Skin epidermis (tissue), 12 donors: ENCODE results near the gene HYOU1.

ENCODE experiments used
- H3K27ac ChIP-seq, 21 experiments: fragments of 200-600 bp; sonication (generic) in 11 of 21; one replicate each; pipeline ENCODE4 v1.5.0; 2020; ENCODE audit warnings: mild to moderate bottlenecking in 3 of 21, inconsistent platforms in 2 of 21, moderate library complexity in 2 of 21
- H3K4me3 ChIP-seq, 7 experiments: fragments of 200-600 bp; sonication (generic) in 2 of 7; one replicate each; pipeline ENCODE4 v1.5.0; 2020; ENCODE audit warnings: inconsistent platforms in 2 of 7, mild to moderate bottlenecking in 2 of 7, moderate library complexity in 1 of 7

The HYOU1 gene

DNA sequence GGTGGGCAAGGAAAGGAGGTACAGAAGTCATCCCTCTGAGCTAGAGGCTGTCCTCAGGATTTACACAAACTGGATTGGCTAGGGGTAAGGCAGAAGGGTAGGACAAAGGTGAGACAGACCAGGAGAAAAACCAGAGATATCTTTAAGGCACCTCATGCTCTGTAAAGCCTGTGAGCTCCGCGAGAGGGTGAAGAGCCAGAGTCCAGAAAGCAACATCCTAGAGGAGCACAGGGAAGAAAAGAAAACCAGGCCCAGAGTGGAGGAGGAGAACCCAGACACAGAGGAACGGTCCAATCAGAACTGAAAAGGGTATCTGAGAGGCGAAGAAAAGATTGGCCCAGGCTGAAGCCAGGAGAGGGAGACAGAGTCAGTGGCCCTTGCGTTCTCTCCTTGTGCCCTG, 31.5 kb downstream of the HYOU1 start:
- Histone ChIP-seq H3K4me3 (no peak overlapping the region), H3K27ac (peak overlapping the region in 2 of 21 experiments; percentile 7 to 27)

DNA sequence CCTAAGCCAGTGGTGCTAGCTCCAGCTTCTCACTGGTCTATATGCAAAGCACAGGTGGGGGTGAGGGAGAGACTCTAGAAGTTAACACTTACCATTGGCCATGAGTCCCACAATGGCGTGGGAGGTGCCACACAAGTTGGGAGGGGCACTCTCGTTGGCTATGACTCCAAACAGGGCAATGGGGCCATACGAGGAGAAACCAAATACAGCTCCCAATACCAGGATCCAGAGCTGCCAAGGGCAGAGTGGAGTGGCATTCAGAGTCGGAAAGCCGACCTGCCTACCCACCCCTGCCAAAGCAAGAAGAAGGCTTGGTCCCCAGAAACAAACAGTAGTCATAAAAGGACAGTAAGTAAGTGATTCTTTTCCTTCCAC, 31.9 kb downstream of the HYOU1 start:
- H3K27ac ChIP-seq = peak overlapping the region in 5 of 21 experiments; percentile 0 to 52 (median 23)
- no peak overlapping the region for H3K4me3 ChIP-seq

GRCh38 chr11:119024430-119025098, 32.4 kb downstream of the HYOU1 start:
- H3K27ac ChIP-seq = peak overlapping the region in 6 of 21 experiments; percentile 0 to 52 (median 14)
- H3K4me3 ChIP-seq = no peak overlapping the region

DNA sequence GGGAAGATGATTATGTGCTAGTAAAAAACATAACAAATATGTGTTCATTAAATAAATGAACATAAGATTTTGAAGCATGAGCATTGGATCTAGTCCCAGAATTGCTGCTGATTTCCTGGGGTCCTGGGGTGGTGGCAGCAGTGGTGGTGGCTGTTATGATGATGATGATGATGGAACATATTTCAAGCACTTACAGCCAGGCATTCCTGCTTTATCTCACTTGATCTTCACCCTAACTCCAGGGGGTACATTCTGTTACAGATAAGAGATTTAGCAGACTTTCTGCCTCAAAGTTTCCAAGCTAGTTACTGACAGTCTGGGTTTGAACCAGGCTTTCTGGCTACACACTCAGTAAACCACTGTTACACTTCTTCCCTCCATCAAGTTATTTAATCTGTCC, 33.3 kb downstream of the HYOU1 start:
- no peak overlapping the region for H3K4me3 ChIP-seq
- H3K27ac ChIP-seq = no peak overlapping the region

DNA sequence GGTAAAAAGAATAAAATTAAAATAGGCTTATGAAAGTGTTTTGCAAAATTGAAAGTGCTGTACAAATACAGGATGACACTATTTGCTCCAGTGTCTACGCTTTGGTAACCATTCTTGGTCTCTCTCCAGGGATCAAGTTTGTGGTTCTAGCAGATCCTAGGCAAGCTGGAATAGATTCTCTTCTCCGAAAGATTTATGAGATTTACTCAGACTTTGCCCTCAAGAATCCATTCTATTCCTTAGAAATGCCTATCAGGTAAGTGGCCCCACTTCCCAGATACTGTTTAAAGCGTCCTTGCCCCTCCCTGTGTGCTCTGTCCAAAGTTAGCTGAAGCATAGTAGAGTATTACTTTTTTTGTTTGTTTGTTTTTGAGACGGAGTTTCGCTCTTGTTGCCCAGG, 35.4 kb downstream of the HYOU1 start:
- H3K4me3 ChIP-seq = no peak overlapping the region
- H3K27ac ChIP-seq = no peak overlapping the region

- H3K27ac ChIP-seq = peak overlapping the region in 3 of 21 experiments; percentile 94
- H3K4me3 ChIP-seq = peak overlapping the region in 4 of 7 experiments; percentile 76 to 93 (median 84)
These were observed 37.0 kb downstream of the HYOU1 start for GRCh38 chr11:119019996-119020395.

DNA sequence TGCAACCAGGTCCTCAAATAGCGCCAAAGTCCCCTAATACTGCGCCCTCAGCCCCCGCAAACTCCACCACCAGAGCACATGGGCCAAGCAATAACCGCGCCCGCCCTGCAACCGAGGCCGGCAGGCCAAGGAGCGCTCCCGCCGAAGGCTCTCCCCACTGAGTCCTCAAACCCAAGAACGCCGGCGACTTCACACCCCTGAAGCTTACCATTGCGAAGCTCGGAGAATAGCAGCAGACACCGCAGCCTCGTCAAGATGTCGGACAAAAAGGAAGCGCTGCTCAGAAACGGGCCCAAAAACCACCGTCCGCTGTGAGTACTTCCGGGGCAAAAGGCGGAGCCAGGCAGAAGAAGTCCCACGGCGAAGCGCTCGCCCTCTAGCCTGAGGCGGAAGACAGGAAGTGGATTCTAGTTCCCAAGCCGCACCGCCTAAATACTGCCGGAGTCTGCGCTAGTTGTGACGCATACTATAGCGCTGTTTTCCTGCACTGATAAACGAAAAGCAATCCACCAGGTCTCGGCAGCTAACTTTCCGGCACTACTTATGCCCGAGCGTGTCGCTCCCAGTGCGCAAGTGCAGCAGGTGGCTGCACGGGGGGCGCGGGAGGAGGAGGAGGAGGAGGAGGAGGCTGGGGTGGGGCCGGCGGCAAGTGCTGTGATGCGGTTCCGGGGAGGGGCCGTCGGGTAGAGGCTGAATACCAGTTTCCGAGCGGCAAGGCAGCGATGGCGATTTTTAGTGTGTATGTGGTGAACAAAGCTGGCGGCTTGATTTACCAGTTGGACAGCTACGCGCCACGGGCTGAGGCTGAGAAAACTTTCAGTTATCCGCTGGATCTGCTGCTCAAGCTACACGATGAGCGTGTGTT, 38.7 kb downstream of the HYOU1 start, which contains the start of the genes RPS25 and TRAPPC4:
RPS25 (minus strand) TSS at position 270 of the 865 bp plus-strand sequence; CDS start at position 211, 59 bp downstream.
TRAPPC4 (plus strand) TSS at position 693 of the 865 bp plus-strand sequence; CDS start at position 723, 30 bp downstream.
- peak within 1 kb of the TSS; percentile 64 to 93 (median 82) for H3K4me3 ChIP-seq
- H3K27ac ChIP-seq = peak within 1 kb of the TSS; percentile 18 to 96 (median 93)

DNA sequence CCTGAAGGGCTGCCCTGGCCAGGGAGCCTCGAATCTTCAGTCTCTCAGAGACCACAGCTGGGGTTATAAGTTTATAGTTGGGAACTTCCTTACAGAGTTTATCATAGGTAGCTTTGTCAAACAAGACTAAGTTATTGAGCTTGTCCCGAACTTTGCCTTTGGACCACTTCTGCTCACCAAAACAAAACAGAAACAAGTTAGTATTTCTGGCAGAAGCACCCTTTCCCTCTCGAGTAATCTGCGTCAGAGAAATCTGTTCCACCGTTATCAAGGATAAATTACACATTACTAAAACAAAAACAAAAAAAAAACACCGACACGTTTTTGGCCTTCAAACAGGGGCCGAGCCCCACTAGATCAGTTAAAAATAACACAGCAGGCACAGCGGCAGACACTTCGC, 39.6 kb downstream of the HYOU1 start:
- H3K4me3 ChIP-seq = peak overlapping the region; percentile 64 to 93 (median 82)

DNA sequence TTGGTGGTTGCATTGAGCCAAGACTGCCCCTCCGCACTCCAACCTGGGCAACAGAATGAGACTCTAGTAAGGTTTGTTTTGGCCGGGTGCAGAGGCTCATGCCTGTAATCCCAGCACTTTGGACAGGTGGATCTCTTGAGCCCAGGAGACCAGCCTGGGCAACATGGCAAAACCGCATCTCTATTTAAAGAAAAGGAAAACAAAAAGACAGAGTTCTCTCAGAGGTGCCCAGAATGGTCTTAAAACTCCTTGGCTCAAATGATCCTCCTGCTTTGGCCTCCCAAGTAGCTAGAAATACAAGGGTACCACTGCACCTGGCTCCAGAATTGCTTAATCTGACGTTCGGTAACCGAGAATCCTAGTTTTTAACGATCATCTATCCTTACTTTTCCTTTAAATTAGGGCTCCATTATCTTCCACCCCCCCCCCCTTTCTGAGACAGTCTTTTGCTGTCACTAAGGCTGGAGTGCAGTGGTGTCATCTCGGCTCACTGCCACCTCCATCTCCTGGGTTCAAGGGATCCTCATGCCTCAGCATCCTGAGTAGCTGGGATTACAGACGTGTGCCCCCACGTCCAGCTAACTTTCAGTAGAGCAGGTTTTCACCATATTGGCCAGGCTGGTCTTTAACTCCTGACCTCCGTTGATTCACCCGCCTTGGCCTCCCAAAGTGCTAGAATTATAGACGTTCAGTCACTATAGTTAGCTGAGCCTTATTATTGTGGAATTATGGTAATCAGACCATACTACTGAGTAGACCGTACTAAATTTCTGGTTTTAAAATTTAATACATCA, 40.6 kb downstream of the HYOU1 start:
- peak overlapping the region in 6 of 21 experiments; percentile 21 to 95 (median 94) for H3K27ac ChIP-seq

More for the DNA sequence above, 39.6 kb downstream of the HYOU1 start:
- H3K27ac ChIP-seq = peak overlapping the region in 20 of 21 experiments; percentile 83 to 96 (median 93)

DNA sequence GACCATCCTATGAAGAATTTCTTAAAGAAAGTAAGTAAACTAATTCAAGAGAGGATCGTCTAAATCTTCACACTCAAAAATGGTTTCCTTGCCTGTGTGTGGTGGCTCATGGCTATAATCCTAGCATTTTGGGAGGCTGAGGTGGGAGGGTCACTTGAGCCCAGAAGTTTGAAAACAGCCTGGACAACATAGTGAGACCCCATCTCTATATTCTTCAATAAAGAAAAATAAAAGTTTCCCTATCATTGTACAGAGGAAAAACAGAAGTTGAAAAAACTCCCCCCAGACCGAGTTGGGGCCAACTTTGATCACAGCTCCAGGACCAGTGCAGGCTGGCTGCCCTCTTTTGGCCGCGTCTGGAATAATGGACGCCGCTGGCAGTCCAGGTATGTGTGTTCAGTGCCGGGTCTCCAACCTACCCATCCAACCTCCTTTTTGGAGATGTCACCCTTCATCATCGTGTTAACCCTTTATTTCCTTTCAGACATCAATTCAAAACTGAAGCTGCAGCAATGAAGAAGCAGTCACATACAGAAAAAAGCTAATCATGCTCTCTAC, 41.9 kb downstream of the HYOU1 start:
- Histone ChIP-seq H3K4me3 (no peak overlapping the region), H3K27ac (no peak overlapping the region)

More for the DNA sequence above, 40.6 kb downstream of the HYOU1 start:
- H3K4me3 ChIP-seq = peak overlapping the region in 3 of 7 experiments; percentile 76 to 93 (median 84)

DNA sequence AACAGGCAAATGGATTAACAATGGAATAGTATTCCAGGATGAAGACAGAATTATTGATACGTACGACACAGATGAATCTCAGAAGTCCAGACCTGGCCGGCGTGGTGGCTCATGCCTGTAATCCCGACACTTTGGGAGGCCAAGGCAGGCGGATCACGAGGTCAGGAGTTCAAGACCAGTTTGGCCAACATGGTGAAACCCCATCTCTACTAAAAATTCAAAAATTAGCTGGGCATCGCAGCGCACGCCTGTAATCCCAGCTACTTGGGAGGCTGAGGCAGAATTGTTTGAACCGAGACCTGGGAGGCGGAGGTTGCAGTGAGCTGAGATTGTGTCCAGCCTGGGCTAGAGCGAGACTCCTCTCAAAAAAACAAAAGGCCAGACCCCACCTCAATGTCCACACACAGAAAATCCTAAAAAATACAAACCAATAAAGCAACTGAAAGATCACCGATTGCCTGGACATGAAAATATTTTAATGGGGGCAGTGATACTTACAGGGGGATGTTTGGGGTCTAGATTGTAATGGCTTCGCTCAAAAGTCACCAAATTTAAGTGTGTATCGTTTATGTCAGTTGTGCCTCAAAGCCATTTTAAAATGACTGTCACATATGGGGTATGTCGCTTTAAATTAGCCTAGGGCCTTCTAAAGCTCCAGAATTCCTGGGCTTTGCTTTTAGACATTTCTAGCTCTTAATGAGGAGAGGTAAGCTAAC, 42.6 kb downstream of the HYOU1 start:
- no peak overlapping the region for H3K4me3 ChIP-seq
- H3K27ac ChIP-seq = no peak overlapping the region

GRCh38 chr11:119012629-119013170, 44.3 kb downstream of the HYOU1 start:
- Histone ChIP-seq H3K27ac (no peak overlapping the region), H3K4me3 (no peak overlapping the region)

DNA sequence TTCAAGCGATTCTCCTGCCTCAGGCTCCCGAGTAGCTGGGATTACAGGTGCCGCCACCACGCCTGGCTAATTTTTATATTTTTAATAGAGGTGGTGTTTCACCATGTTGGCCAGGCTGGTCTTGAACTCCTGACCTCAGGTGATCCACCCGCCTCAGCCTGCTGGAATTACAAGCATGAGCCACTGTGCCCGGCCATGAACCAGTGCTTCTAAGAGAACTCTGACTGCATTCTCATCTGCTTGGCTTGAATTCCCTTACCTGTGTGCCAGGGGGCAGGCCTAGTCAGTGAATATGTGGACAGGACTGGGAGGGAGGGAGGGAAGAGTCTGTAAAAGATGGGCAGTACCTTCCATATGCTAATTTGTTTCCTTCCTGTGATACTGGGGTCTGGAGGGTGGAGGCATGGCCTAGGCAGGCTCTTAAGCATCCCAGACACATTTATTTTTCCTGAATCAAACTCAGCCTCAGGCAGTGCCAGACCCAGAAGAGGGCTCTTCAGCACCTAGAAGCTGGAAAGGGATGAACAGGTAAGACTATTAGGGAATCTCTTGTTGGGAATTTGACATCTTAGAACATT, 45.4 kb downstream of the HYOU1 start:
- H3K27ac ChIP-seq = no peak overlapping the region

GRCh38 chr11:119006656-119007055, 50.3 kb downstream of the HYOU1 start:
- no peak overlapping the region for H3K27ac ChIP-seq

More for the DNA sequence above, 45.4 kb downstream of the HYOU1 start:
- H3K4me3 ChIP-seq = no peak overlapping the region

DNA sequence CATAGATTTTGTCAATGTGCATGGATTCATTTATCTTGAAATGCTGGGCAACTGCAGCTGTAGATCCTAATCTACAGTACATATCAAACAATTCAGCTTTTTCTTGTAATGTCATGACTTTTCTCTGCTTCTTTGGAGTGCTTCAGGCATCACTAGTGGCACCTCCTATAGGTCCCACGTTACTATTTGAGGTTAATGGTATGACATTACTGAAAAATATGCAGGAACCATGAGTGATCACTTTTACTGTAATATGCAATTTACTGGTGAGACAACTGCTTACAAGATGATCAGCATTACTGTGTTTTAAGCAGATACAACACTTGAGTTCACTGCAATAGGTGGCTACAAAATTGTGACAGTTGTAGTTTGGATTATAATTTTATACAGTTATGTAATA, 56.1 kb downstream of the HYOU1 start:
- Histone ChIP-seq H3K27ac (no peak overlapping the region), H3K4me3 (no peak overlapping the region)

More at GRCh38 chr11:119006656-119007055, 50.3 kb downstream of the HYOU1 start:
- H3K4me3 ChIP-seq = no peak overlapping the region

DNA sequence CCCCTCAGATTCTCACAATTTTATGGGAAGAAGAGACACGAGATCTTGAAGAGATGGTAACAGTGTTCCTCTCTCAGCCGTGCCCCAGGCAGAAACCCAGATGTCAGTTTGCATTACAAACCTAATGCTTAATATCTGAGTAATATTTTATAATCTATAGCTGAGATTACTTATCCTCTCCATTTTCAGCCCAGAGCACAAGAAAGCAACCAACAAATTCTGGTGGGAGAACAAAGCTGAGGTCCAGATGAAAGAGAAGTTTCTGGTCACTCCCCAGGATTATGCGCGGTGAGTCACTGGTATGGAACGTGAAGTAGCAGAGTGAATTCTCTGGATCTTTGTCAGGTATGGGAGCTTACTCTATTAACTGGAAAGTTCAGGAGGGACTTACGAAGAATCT, 58.2 kb downstream of the HYOU1 start:
- peak overlapping the region; percentile 55 to 90 (median 85) for H3K4me3 ChIP-seq
- peak overlapping the region in 18 of 21 experiments; percentile 70 to 94 (median 84) for H3K27ac ChIP-seq

DNA sequence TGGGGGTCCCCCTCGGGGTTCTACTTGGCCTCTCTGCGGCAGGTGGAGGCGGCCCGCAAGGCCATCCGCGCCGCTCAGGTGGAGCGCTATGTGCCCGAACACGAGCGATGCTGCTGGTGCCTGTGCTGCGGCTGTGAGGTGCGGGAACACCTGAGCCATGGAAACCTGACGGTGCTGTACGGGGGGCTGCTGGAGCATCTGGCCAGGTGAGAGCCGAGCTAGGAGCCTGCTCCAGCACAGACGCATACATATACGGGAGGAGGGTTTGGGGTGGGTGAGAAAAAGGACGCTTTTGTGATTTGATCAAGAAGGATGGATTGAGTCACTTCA, 58.7 kb downstream of the HYOU1 start:
- H3K4me3 ChIP-seq = peak overlapping the region; percentile 55 to 90 (median 85)
- peak overlapping the region; percentile 53 to 94 (median 82) for H3K27ac ChIP-seq
